ENCODE data around the gene MYH9.

- TF ChIP-seq EZH2 (IDR thresholded peaks at IDR 0.05; ENCODE audit: borderline replicate concordance, low read depth, low read length, poor library complexity, severe bottlenecking) (no peak), CTCF (conservative IDR thresholded peaks at IDR 0.05; ENCODE audit: low read depth, low read length) (no peak)
Observed at GRCh38 chr22:36359470-36359996, 28.2 kb downstream of the MYH9 start.

All from A673 (cell line).